SKM-1 (cell line): Measurements from ENCODE around the gene ADAM19.

Source experiments
- DNase-seq: peaks from one replicate; lab custom pipeline; 2025; ENCODE audit not compliant: unreplicated experiment; lab: John Stamatoyannopoulos, UW

ADAM19 gene

DNA sequence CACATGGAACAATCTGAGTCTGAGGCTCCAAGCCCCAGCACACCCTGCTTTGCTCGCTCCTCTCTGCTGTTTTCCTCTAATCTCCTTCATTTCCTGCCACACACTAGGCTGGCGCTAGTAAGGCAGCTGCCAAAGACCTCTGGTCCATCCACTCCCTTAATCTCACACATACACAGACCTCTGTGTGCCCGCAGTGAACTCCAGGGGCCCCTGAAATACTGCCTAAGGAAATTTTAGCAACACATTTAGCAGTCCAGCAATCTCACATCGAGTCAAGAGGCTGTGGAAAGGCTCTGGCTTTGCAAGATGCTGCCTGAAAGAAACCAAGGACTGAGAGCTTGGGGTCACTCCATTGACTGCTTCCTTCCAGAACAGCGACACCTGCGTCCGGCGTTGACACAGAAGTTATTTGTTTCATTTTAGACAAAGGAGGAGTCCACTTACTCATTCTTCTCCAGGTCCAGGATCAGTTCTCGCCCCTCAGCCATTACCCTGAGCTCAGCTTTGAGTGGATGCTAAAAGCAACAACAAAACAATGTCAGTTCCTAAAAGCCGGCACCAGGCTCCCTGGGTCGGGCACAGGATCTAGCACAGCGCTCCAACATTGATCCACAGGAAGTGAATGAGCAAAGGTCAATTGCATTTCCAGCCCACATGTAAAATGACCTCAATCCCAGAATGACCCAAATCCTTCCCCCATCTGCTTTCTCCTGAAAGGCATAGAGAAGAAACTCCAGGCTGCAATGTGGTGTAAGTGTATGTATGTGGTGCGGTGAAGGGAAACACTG is 11.5 kb downstream of the ADAM19 start:
- DNase-seq: no peak

DNA sequence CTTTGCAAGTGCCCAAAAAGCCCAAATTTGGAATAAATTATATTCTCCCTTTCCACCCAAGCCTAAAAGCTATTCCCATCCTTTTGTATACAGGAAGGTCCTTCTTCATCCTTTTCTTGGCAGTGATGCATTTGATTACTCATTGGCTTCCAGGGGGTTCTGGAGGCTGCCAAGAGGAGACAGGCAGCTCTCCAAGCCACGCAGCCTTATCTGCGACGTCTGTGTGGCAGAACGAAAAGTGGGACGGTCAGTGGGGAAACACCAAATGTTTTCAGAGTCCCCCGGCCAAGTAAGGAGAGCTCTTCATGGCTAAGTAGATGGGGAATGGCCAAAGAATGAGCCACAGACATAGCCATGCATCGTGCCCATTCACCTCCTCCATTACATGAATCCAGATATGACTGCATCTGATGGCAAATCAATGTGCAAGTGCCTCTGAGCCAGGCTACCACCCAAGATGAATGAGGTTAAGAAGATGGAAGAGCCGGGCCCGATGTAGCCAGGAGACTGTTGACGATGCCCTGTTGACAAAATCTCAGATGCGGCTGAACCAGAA is 12.1 kb downstream of the ADAM19 start:
- no peak for DNase-seq

DNA sequence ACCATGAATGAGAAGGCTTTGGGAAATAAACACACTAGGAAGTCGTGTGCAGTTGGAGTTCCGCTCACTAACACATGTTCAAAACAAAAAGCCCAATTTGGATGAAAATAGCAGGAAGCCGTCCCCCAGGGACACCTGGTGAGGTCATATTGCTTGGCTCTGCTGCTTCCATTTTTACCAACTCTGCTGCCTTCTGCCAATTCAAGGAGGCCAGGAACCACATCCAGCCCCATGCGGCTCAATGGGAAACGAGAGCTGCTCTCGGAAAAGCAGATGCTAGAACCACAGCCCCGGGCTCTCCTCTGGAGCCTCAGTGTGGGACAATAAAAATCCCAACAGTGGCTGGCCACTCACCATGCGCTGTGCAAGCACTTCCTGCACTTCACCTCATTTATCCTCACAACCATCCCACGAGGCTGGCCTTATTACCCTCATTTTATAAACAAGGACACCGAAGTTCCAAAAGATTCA is 13.4 kb downstream of the ADAM19 start:
- DNase-seq: no peak

DNA sequence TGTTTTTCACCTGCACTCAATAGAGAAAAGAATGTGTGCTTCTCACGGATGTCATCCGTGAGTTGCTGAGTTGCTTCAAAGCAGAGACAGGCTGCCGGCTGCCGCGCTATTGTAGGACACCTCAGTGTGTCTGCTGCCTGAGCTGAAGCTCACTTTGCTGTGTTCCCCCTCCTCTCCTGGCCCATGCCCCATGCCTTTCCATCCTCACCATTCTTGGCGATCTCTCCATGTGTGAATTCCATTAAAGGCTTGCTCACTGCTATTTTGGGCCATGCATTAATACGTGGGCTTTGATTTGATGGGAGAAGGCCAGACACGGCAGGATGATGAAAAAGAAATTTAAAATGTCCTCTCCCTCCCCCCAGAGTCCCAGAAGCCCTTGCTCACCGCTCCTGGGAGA is 14.5 kb downstream of the ADAM19 start:
- no peak for DNase-seq

DNA sequence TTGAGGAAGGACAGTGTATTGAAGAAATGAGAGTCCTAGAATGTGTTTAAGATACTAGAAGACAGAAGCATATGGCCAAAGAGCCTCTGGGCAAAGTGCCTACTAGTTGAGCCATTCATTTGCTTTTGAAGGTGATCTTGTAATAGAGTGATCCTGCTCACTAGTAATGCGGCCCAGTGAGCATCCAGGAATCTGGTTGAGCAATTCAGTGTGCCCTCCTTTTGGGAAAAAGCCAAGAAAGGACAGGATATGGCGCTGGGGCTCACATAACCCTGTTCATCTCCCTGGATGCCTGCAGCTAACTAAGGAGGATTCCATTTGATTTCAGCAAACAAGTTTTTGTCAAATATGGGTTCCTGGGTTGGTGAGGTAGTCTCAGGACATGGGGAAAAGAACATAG is 16.3 kb downstream of the ADAM19 start:
- no peak for DNase-seq

DNA sequence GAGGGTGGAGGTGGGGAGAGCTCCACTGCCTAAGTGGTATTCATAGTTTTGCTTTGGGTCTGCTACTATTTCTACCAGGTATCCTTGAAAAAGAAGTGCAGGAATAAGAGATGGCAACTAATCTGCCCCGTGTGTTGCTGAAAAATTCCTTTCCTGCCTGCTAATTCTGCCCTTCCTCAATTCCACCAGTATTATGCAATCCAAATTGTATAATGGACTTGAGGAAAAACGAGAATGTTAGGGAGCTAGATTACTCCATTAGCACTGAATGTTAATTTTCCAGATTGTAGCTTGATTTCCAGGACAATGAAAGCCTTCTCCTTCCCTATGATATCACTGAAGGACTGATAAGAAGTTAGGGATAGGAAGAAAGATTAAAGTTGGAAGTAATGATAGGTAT is 16.9 kb downstream of the ADAM19 start:
- DNase-seq: no peak

DNA sequence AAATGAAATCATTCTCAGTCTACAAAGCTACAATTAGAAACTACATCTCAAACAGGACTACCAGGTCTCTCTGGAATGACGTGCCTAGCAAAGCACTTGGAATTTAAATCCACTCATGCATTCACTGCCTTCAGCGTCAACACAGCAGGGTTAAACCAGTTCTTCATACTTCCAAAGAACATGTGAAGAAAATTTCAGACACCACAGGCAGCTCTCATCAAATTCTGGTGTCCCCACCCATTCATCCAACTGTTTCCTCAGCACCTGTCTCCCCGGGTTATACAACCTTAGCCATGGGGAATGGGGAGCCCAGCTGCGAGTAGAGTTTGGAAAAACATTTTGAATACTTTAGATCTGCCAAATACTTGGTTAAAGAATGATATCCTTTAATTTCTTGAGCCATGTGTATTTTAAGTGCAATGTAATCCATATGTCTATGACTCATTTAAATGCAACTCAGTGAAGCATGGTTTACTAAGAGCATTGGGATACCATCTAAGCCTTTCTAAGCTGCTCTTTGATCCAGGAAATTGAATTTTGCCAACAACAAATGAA is 17.5 kb downstream of the ADAM19 start:
- no peak for DNase-seq

DNA sequence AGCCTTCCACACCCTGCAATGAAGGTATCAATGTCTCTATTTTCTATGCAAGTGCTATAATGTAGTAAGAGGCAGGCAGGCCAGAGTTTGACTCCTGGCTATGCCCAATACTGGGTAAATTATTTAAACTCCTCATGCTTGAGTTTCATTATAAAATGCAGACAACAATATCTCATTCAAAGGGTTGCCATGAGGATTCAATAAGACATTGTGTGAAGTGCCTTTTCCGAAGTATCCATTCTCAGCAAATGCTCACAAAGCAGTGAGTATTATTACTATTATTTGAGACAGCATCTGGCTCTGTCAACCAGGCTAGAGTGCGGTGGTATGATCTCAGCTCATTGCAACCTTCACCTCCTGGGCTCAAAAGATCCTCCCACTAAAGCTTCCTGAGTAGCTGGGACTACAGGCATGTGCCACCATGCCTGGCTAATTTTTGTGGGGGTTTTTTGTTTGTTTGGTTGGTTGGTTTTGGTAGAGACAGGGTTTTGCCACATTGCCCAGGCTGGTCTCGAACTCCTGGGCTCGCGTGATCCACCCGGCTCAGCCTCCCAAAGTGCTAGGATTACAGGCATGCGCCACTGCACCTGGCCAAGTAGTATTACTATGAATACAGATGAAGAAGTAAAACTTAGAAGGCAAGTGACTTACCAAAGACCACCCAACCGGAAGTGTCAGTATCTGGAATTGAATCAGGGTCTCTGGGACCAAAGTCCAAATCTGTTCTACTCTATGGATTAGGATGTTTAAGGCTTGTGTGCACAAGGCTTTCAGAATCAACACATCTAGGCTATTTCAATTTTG is 18.8 kb downstream of the ADAM19 start:
- no peak for DNase-seq

DNA sequence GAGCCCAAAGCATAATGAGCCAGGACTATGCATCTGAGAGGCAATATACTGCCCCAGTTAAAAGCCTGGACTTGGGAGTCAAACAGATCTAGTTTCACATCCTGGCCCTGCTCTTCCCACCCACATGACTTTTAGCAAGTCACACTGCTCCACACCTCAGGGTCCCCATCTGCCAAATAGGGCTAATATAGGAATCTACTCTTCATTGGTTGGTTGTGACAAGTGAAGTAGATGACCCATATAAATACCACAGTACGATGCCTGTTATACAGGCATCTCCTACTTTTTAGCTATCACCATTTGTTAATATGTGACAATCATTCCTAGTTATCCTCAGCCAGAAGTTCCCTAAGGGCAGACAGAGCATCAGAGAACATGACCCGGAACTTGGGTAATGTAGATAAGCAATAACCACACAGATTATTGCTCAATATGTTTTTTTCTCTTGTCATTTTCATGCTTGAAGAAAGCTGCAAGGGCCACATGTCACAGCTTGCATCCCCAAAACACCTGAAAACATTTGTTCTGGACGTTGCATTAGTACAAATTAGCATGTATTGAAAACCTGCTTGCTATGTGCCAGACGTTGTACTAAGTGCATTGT is 20.4 kb downstream of the ADAM19 start:
- peak; percentile 26 for DNase-seq

DNA sequence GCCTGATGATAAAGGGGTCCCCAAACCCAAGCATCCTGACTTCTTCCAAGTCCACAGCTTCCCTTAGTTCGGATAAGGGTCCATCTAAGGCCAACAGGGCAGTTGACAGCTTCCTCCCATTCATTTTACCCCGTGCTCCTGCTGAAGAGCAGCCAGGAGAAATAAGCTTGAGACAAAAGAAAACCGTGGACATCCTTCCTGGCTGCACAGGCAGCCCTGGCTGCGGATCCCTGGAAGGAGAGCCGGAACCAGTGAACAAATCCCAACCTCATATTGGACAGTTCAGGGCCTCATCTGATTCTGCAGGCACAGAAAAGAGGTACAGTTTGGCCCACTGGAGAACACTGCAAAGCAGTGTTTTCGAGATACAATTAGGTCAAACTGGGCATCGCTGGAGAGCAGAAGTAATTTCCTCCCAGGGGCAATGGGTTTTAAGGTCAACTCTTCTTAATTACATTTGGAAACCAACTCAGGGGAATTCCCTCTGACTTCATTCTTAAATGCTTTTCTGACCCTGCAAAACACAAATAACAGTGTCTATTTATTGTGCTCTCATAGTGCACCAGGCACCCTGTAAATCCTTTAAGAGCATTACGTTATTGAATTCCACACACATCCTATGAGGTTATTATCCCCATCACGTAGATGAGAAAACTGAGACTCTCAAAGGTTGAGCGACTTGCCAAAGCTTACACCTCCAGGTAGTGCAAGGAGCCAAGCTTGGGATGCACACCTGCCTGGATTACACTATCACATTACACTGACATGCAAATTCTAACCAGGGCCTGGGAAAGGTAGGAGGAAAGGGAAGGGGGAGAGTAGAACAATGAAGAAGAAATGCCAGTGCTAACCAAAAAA is 21.2 kb downstream of the ADAM19 start:
- no peak for DNase-seq

DNA sequence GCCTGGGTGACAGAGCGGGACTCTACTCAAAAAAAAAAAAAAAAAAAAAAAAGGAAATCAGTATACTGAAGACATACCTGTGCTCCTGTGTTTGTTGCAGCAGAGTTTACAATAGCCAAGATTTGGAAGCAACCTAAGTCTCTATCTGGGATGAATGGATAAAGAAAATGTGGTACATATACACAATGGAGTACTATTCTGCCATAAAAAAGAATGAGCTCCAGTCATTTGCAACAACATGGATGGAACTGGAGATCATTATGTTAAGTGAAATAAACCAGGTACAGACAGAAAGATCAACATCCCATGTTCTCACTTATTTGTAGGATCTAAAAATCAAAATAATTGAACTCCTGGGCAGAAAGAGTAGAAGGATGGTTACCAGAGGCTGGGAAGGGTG is 22.9 kb downstream of the ADAM19 start:
- DNase-seq: no peak

DNA sequence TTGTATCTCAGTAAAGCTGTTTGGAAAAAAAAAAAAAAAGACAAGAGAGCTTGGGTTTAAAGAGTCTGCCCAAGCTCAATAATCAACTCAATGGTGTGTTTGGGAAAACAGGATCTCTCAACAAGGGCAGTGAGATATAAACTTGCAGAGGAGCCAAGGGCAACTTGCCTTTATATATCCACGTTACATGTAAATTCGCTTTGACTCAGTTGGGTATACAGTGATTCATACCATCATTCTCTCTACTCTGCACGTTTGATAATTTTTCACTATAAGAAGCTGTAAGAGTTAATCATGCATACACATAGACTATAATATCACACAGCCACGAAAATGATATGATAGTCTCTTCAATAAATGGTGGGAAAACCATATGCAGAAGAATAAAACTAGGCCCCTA is 24.9 kb downstream of the ADAM19 start:
- DNase-seq: no peak

DNA sequence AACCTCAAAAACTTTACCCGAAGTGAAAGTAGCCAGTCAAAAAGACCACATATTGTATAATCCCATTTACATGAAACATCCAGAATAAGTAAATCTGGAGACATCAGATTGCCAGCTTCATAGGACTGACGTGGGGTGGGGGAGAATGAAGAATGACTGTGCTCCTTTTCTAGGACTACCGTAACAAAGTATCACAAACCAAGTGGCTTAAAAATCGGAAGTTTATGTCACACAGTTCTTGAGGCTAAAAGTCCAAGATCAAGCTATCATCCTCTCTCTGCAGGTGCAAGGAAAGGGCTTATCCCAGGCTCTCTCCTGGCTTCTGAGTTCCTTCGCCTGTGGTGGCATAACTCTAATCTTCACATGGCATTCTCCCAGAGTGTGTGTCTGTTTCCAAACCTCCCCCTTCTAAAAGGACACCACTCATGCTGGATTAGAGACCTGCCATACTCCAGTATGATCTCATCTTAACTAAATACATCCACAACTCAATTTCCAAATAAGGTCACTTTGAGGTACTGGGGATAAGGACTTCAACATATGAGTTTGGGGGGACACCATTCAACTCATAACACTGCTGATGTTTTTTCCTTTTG is 25.5 kb downstream of the ADAM19 start:
- no peak for DNase-seq

DNA sequence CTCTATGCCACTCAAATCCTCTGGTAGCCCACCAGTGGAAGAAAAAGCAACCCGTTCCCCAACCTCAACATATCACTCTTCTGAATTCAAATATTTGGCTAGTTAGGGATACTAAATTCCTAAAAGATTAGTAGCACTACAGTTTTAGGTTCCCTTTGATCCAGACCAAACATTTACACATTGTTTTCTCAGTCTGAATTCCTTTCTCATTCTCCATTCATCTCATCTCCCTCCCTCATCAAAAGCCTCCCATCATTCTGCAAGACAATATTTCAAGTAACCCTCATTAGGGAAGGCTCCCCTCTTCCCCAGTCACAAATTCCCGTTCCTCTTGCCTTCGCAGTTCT is 26.3 kb downstream of the ADAM19 start:
- no peak for DNase-seq

DNA sequence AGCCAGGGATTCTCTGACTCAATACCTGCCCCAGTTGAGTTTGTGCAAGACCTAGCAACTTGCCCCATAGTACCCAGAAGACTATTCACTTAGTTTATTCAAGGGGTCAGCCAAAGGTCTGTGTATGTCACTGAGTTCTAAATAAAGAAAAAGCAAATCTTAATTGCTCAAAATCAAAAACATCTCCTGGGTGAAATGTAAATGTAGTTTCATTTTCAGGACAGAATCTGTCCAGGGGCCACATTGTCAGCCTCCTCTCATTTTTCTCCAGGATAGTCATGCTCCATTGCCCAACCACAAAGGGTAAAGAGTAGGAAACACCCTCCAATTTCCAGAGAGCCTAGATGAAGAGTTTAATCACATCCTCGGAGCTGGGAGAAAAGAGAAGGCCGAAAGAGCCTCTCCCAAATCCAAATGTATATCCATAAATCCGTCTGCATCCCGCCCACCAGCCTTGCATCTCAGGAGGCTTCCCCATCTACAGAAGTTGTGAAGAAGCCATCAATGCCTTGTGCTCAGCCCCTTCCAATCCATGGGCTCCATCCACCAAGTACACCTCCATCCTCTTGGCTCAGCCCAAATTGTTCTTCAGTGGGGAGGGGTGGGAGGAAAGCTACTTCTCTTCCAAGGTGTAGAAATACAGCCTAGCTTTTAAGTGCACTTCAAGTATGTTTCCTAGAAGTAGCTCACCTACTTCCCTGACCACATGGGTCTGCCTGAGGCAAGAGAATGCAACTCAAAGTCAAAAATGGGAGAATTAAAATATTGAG is 26.9 kb downstream of the ADAM19 start:
- DNase-seq: no peak

DNA sequence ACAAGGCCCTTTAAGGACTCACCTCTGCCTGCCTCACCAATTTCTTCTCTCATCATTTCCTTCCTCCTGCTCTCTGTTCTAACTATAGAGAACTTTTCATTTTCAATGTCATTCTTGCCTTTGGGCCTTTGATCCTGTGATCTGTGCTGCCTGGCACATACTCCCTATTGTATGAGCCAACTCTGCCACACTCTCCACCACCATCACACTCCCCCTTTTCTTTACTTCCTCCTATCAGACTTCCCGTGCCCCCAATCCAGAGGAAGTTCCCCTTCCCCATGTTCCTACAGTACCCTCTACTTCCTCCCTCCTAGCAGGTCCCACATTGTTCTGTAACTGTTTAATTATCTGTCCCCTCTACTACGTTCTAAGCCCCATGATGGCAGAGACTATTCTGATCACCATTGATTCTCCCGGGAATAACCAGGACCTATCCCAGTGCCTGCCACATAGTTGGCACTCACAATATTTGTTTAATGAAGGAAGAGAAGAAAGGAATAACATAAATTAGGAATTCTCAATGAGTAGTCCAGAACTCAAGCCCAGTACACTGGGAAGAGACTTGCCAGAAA is 27.5 kb downstream of the ADAM19 start:
- DNase-seq: no peak

DNA sequence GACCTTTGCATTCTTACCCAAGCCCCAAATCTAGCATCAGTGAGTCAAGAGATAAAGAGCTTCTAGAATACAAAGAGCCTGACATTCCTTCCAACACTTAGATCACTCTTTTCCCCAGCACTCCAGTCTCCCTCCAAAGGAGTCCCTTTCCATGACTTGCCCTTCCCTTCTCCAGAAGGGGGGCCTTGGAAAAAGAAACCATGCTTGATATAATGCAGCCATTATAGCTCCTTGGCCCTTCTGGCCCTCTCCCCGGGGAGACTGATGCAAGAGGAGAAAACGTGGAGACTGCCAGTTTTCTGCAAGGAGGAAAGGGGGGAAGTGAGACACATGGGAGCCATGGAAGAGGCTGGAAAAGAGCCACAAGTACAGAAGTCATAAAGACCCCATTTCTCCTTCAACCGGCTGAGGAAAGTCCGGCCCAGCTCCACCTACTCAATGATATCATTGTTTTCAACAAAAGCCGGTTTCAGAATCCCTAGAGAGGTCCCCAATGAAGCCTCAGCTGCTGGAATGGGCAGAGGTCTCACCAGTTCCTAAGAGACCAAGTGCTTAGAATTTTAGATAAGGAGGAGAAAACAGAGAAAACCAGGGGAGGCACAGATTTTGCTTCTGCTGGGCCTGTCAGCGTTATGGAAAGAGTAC is 29.0 kb downstream of the ADAM19 start:
- no peak for DNase-seq

DNA sequence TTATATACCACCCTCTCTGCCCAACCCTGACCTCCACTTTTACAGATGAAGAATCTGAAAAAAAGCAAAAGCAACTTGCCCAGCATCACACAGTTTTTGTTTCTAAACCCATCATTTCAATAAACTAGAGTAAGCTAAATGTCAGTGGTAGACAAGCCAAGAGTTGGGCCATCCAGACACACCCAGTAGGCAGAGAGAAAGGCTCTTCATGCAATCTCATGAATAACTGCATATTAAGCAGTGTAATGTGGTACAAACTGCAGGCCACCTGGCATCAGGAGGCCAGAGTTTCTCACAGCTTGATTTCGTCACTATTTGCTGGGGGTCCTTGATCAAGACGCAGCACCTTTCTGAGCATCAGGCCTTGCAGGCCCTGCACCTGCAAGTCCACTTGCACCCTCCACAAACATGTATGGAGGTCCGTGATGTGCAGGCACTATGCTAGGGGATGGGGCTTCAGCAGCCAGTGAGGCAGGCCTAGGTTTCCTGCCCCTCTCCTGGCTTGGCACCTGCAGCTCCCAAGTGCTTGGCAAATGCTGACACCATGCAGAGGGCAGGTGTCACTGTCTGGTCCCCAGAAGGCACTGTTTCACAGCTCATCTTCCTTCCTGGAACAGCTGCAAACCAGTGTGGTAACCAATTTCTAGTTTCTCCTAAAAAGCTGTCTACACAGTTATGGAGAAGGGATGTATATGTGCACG is 29.8 kb downstream of the ADAM19 start:
- DNase-seq: no peak
